Esophagus squamous epithelium (tissue), 5 donors: ENCODE measurements around the gene NAGS. TPM values are rescaled to one million over a fixed set of nuclear protein-coding genes. Genes with fewer than 3 reads are reported as not detected.
"Not testable (repeated sequence)": the region's sequence is repeated elsewhere in the genome, so short reads cannot be mapped to it uniquely, and the experiment has no call there.

Experiments used
- DNase-seq: peaks from one replicate; lab custom pipeline; 2025; lab: John Stamatoyannopoulos, UW
- H3K27ac ChIP-seq, 4 donors: fragments of 200-600 bp; sonication (generic); one replicate each; pipeline ENCODE4 v1.5.1; 2016 to 2019; ENCODE audit warnings: mild to moderate bottlenecking in 1 of 4
- H3K27me3 ChIP-seq, 4 donors: fragments of 200-600 bp; sonication (generic); 1 replicate in 3 of 4; 2 replicates in 1 of 4; pipeline versions ENCODE4 v1.5.1 to v1.6.0; 2017 to 2021; ENCODE audit warnings: antibody characterized with exemption in 1 of 4
- H3K36me3 ChIP-seq, 3 donors: fragments of 200-600 bp; sonication (generic); one replicate each; pipeline ENCODE4 v1.5.1; 2016 to 2019
- H3K4me1 ChIP-seq, 3 donors: fragments of 200-600 bp; sonication (generic); one replicate each; pipeline ENCODE4 v1.5.1; 2017 to 2019
- H3K4me3 ChIP-seq, 4 donors: fragments of 200-600 bp; sonication (generic); 1 replicate in 3 of 4; 2 replicates in 1 of 4; pipeline ENCODE4 v1.5.1; 2016 to 2019; ENCODE audit warnings: mild to moderate bottlenecking in 2 of 4, moderate library complexity in 1 of 4
- H3K9me3 ChIP-seq, 3 donors: fragments of 200-600 bp; sonication (generic); one replicate each; pipeline ENCODE4 v1.5.1; 2016 to 2019
- CTCF ChIP-seq, 6 experiments: fragments of 450-650 bp in 4 of 6; fragments of 200-600 bp in 2 of 6; sonication (generic) in 2 of 6; IDR thresholded peaks; one replicate each; pipeline ENCODE4 v1.5.1; 2016 to 2019; ENCODE audit warnings: antibody characterized with exemption in 6 of 6, mild to moderate bottlenecking in 4 of 6, moderate library complexity in 4 of 6
- POLR2A ChIP-seq, 4 donors: fragments of 450-650 bp; IDR thresholded peaks; one replicate each; pipeline ENCODE4 v1.6.1; 2017; ENCODE audit warnings: antibody characterized with exemption in 4 of 4, mild to moderate bottlenecking in 4 of 4, moderate library complexity in 3 of 4
- WGBS, 2 donors: methylation state at CpG; one replicate each; pipeline ENCODE4 v1.1.5; 2018; 5-methylcytosine and 5-hydroxymethylcytosine counted together
- intact Hi-C: fragments of 100-400 bp; cut with DNase I; formaldehyde crosslinking; loops from one replicate; pipeline ENCODE4 v1.15.0; 2022
- total RNA-seq, 4 donors: library from RNA; depleted of rRNA; stranded (reverse); fragments of >200 nt; gene quantifications; one replicate each; pipeline ENCODE4 v1.1.0, GENCODE V29; 2016
- donor health status: DM: yes; HTN: yes; CAD: no.

Gene NAGS
- total RNA-seq, 4 donors from 2014 or later: 0.64 to 2.7 (median 2.1) TPM

GRCh38 chr17:44038604-44039011, 34.2 kb downstream of the NAGS start:
- no peak for TF ChIP-seq CTCF (IDR thresholded peaks at IDR 0.05)
- Histone ChIP-seq H3K9me3 (no peaks in the 10 kb centered on the region), H3K36me3 (peaks cover 13 to 52% (median 30%) of the 10 kb centered on the region in 3 donors), H3K27ac (no peak overlapping the region), H3K4me3 (no peak overlapping the region), H3K4me1 (peaks cover 16 to 39% (median 22%) of the 10 kb centered on the region in 3 donors), H3K27me3 (no peaks in the 10 kb centered on the region)
- DNase-seq: no peak
- intact Hi-C loops: no loop called here
- 52 to 80% methylated on average over 1 to 3 of the region's 3 CpGs for WGBS, 2 donors

DNA sequence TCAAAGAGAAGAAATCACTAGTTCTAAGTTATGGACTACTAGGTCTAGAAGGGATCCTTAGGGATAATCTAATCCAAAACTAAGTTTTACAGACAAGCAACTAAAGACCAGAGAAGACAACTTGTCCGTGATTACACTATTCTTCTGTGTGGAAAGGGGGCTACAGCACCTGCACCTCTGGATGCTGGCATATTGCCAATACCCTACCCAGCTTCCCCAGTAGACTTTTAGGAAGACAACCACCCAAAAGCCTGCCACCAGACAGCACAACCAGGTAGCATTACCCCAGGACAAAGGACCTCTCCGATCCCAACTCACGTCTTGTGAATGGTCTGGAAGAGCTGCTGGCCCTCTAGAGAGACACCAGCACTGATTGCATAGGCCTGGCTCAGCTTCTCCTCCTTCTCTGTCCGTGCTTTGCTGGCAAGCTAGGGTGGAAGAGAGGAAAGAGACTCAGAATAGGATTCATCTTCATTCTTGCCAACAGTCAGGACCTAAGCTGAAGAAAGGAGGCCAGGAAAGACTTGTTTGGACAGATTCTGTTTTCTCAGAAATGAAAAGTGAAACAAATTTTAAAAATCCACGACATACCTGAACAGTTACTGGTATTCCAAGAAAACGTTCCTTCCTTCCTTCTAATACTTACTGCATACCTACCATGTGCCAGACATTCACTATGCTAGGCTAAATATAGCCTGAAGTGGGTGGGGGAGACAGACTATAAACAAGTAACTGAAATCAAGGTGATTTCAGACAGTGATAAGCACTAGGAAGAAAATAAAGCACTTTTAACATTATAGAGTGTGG, 35.6 kb downstream of the NAGS start:
- Histone ChIP-seq H3K4me3 (no peak overlapping the region), H3K27ac (peak overlapping the region; percentile 51 to 79 (median 69)), H3K36me3 (peaks cover 13 to 46% (median 30%) of the 10 kb centered on the region in 3 donors), H3K27me3 (no peaks in the 10 kb centered on the region), H3K4me1 (peaks cover 16 to 53% (median 36%) of the 10 kb centered on the region in 3 donors), H3K9me3 (no peaks in the 10 kb centered on the region)
- intact Hi-C loops: no loop called here
- TF ChIP-seq CTCF (IDR thresholded peaks at IDR 0.05) (no peak), POLR2A (IDR thresholded peaks at IDR 0.05) (no peak)
- no peak for DNase-seq
- 27 to 43% methylated on average over 5 to 6 of the region's 6 CpGs for WGBS, 2 donors

DNA sequence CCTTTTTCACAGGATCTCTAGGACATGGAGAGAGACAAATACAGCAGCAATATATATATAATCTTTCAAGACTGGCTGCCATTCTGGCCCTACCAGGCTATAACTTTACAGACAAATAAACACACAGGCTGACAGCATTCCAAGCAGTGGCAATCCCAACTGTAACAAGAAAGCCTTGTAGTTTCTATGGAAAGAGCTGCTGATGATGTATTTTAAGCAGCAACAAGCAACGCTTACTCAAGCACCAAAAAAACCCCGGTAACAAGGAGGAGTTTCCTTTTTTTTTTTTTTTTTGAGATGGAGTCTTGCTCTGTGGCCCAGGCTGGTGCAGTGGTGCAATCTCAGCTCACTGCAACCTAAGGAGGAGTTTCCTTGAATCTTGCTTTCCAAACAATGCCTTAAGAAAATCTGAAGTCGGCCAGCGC, 38.9 kb downstream of the NAGS start:
- H3K4me1 ChIP-seq: peaks cover 16 to 54% (median 36%) of the 10 kb centered on the region in 3 donors
- no peak overlapping the region for H3K4me3 ChIP-seq
- intact Hi-C loops: no loop called here
- no peaks in the 10 kb centered on the region for H3K9me3 ChIP-seq
- H3K27ac ChIP-seq: peak overlapping the region; percentile 7 to 77 (median 51)
- H3K27me3 ChIP-seq: no peaks in the 10 kb centered on the region
- no peak for DNase-seq
- 16 to 41% methylated on average over 2 to 4 of the region's 4 CpGs for WGBS, 2 donors
- peaks cover 0 to 45% (median 8%) of the 10 kb centered on the region in 3 donors for H3K36me3 ChIP-seq
- TF ChIP-seq POLR2A (IDR thresholded peaks at IDR 0.05): no peak
- TF ChIP-seq CTCF (IDR thresholded peaks at IDR 0.05): no peak

GRCh38 chr17:44044071-44044470, 39.6 kb downstream of the NAGS start:
- intact Hi-C loops: no loop called here
- no peak overlapping the region for H3K4me3 ChIP-seq
- WGBS, 2 donors: 8 to 9% methylated on average over 1 of the region's 1 CpG
- TF ChIP-seq POLR2A (IDR thresholded peaks at IDR 0.05): no peak
- no peak for TF ChIP-seq CTCF (IDR thresholded peaks at IDR 0.05)
- H3K36me3 ChIP-seq: peaks cover 0 to 45% (median 6%) of the 10 kb centered on the region in 3 donors
- H3K27me3 ChIP-seq: no peaks in the 10 kb centered on the region
- DNase-seq: no peak
- peaks cover 16 to 54% (median 36%) of the 10 kb centered on the region in 3 donors for H3K4me1 ChIP-seq
- no peaks in the 10 kb centered on the region for H3K9me3 ChIP-seq
- H3K27ac ChIP-seq: peak overlapping the region; percentile 7 to 77 (median 45)

- DNase-seq: no peak
- peaks cover 0 to 58% (median 17%) of the 10 kb centered on the region in 3 donors for H3K36me3 ChIP-seq
- H3K27ac ChIP-seq: no peak overlapping the region
- intact Hi-C loops: no loop called here
- WGBS, 2 donors: 62 to 71% methylated on average over 4 of the region's 4 CpGs
- no peak for TF ChIP-seq POLR2A (IDR thresholded peaks at IDR 0.05)
- TF ChIP-seq CTCF (IDR thresholded peaks at IDR 0.05): no peak
- no peaks in the 10 kb centered on the region for H3K27me3 ChIP-seq
- no peaks in the 10 kb centered on the region for H3K9me3 ChIP-seq
- peaks cover 9 to 45% (median 29%) of the 10 kb centered on the region in 3 donors for H3K4me1 ChIP-seq
- H3K4me3 ChIP-seq: no peak overlapping the region
Observed at GRCh38 chr17:44045486-44045885, 41.1 kb downstream of the NAGS start.

DNA sequence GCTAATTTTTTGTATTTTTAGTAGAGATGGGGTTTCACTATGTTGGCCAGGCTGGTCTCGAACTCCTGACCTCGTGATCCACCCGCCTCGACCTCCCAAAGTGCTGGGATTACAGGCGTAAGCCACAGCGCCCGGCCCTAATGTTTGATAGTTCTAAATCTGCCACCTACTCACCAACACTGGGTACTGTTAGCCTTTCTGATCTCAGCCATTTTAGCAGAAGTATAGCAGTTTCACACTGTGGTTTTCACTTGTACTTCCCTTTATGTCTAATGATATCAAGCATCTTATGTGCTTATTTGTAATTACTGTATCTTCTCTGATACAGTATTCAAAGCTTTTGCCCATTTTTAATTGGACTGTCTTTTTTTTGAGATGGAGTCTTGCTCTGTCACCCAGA, 42.5 kb downstream of the NAGS start:
- DNase-seq, H3K27me3 ChIP-seq, H3K27ac ChIP-seq, intact Hi-C loops, H3K9me3 ChIP-seq, H3K4me3 ChIP-seq: not testable (repeated sequence)
- H3K36me3 ChIP-seq: peaks cover 0 to 72% (median 29%) of the 10 kb centered on the region in 3 donors
- peaks cover 0 to 31% (median 23%) of the 10 kb centered on the region in 3 donors for H3K4me1 ChIP-seq
- WGBS, 2 donors: 96 to 99% methylated on average over 6 to 7 of the region's 7 CpGs
